ENCODE results near the gene DCTN2. TPM values are rescaled to one million over a fixed set of nuclear protein-coding genes. Genes with fewer than 3 reads are reported as not detected.
"Not testable (repeated sequence)": the region's sequence is repeated elsewhere in the genome, so short reads cannot be mapped to it uniquely, and the experiment has no call there.

The DCTN2 gene
- total RNA-seq, 1 donor from 2014 or later = 65.8 TPM

DNA sequence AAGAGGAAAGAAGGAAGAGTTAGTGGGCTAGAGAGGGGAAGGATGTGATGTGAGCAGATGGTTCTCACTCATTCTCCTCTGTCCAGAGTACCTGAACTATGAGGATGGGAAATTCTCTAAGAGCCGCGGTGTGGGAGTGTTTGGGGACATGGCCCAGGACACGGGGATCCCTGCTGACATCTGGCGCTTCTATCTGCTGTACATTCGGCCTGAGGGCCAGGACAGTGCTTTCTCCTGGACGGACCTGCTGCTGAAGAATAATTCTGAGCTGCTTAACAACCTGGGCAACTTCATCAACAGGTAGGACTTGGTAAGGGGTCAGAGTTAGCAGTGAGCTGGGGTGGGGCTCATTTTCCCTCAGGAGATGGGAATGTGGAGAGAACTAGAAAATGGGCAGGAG lies 34.3 kb downstream of the DCTN2 start:
- FAIRE-seq = no peak
- Histone ChIP-seq H3K36me3 (ENCODE audit: control insufficient read depth, insufficient read depth, low read length) (peaks cover 36% of the 10 kb centered on the region), H3K4me3 (ENCODE audit: low read depth, low read length) (no peak overlapping the region)

DNA sequence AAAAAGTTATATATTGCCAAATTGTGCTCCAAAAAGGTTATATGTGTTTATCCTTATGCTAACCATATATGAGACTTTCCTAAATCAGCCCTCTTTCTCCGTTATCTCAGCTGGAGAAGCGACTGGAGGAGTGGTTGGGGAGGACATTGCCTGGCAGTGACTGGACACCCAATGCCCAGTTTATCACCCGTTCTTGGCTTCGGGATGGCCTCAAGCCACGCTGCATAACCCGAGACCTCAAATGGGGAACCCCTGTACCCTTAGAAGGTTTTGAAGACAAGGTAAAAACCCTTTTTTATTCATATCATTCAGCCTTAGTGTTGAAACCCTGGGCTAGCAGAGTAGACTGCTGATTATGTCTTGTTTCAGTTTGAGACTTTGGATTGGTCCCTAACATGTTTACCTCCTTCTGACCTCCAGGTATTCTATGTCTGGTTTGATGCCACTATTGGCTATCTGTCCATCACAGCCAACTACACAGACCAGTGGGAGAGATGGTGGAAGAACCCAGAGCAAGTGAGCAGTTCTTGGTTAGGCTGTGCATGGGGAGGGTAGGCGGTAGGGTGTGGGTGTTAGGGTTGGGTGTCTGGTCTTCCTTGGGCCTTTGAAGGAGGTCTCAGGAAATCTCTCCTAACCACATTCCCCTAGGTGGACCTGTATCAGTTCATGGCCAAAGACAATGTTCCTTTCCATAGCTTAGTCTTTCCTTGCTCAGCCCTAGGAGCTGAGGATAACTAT lies 35.2 kb downstream of the DCTN2 start:
- Histone ChIP-seq H3K4me3 (ENCODE audit: low read depth, low read length) (no peak overlapping the region), H3K36me3 (ENCODE audit: control insufficient read depth, insufficient read depth, low read length) (peaks cover 32% of the 10 kb centered on the region), H3K27me3 (ENCODE audit: control insufficient read depth, insufficient read depth, low read length) (no peaks in the 10 kb centered on the region)
- TF ChIP-seq, protein P1, sequence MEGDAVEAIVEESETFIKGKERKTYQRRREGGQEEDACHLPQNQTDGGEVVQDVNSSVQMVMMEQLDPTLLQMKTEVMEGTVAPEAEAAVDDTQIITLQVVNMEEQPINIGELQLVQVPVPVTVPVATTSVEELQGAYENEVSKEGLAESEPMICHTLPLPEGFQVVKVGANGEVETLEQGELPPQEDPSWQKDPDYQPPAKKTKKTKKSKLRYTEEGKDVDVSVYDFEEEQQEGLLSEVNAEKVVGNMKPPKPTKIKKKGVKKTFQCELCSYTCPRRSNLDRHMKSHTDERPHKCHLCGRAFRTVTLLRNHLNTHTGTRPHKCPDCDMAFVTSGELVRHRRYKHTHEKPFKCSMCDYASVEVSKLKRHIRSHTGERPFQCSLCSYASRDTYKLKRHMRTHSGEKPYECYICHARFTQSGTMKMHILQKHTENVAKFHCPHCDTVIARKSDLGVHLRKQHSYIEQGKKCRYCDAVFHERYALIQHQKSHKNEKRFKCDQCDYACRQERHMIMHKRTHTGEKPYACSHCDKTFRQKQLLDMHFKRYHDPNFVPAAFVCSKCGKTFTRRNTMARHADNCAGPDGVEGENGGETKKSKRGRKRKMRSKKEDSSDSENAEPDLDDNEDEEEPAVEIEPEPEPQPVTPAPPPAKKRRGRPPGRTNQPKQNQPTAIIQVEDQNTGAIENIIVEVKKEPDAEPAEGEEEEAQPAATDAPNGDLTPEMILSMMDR (IDR thresholded peaks at IDR 0.05; ENCODE audit: insufficient read depth, low read length, severe bottlenecking) = no peak
- FAIRE-seq = no peak
- DNase-seq (ENCODE audit: low read depth) = no peak

More for the DNA sequence above, 34.3 kb downstream of the DCTN2 start:
- DNase-seq (ENCODE audit: low read depth) = no peak
- H3K27me3 ChIP-seq (ENCODE audit: control insufficient read depth, insufficient read depth, low read length) = no peaks in the 10 kb centered on the region
- TF ChIP-seq, protein P1 (IDR thresholded peaks at IDR 0.05; ENCODE audit: insufficient read depth, low read length, severe bottlenecking) = no peak

DNA sequence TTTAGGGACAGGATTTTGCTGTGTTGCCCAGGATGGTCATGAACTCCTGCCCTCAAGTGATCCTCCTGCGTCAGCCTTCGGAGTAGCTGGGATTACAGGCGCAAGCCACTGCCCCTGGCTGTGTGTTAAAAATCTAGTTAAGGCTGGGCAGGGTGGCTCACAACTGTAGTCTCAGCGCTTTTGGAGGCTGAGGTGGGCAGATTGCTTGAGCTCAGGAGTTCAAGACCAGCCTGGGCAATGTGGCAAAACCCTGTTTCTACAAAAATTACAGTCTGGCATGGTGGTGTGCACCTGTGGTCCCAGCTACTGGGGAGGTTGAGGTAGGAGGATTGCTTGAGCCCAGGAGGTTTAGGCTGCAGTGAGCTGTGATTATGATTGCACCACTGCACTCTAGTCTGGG lies 35.8 kb downstream of the DCTN2 start:
- Histone ChIP-seq H3K27me3 (ENCODE audit: control insufficient read depth, insufficient read depth, low read length) (no peaks in the 10 kb centered on the region), H3K36me3 (ENCODE audit: control insufficient read depth, insufficient read depth, low read length) (peaks cover 26% of the 10 kb centered on the region), H3K4me3 (ENCODE audit: low read depth, low read length) (no peak overlapping the region)
- DNase-seq (ENCODE audit: low read depth) (no peak), FAIRE-seq (no peak)
- TF ChIP-seq, protein P1 (IDR thresholded peaks at IDR 0.05; ENCODE audit: insufficient read depth, low read length, severe bottlenecking) = no peak

DNA sequence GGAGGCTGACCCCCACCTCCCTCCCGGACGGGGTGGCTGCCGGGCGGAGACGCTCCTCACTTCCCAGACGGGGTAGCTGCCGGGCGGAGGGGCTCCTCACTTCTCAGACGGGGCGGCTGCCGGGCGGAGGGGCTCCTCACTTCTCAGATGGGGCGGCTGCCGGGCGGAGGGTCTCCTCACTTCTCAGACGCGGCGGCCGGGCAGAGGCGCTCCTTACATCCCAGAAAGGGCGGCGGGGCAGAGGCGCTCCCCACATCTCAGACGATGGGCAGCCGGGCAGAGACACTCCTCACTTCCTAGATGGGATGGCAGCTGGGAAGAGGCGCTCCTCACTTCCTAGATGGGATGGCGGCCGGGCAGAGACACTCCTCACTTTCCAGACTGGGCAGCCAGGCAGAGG lies 39.2 kb downstream of the DCTN2 start:
- H3K27me3 ChIP-seq (ENCODE audit: control insufficient read depth, insufficient read depth, low read length); DNase-seq (ENCODE audit: low read depth); H3K4me3 ChIP-seq (ENCODE audit: low read depth, low read length); FAIRE-seq: not testable (repeated sequence)
- peaks cover 32% of the 10 kb centered on the region for H3K36me3 ChIP-seq (ENCODE audit: control insufficient read depth, insufficient read depth, low read length)

DNA sequence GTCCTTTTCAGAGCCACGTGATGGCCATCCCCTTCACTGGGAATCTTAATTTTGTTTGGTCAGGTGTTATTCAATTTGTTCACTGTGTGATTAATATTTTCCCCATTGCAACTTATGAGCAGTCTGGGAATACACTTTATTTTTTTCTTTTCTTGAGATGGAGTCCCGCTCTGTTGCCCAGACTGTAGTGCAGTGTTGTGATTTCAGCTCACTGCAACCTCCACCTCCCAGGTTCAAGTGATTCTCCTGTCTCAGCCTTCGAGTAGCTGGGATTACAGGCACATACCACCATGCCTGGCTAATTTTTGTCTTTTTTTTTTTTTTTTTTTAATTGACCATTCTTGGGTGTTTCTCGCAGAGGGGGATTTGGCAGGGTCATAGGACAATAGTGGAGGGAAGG lies 40.5 kb downstream of the DCTN2 start:
- not testable (repeated sequence) for H3K4me3 ChIP-seq (ENCODE audit: low read depth, low read length); DNase-seq (ENCODE audit: low read depth); H3K27me3 ChIP-seq (ENCODE audit: control insufficient read depth, insufficient read depth, low read length); FAIRE-seq
- peaks cover 28% of the 10 kb centered on the region for H3K36me3 ChIP-seq (ENCODE audit: control insufficient read depth, insufficient read depth, low read length)

DNA sequence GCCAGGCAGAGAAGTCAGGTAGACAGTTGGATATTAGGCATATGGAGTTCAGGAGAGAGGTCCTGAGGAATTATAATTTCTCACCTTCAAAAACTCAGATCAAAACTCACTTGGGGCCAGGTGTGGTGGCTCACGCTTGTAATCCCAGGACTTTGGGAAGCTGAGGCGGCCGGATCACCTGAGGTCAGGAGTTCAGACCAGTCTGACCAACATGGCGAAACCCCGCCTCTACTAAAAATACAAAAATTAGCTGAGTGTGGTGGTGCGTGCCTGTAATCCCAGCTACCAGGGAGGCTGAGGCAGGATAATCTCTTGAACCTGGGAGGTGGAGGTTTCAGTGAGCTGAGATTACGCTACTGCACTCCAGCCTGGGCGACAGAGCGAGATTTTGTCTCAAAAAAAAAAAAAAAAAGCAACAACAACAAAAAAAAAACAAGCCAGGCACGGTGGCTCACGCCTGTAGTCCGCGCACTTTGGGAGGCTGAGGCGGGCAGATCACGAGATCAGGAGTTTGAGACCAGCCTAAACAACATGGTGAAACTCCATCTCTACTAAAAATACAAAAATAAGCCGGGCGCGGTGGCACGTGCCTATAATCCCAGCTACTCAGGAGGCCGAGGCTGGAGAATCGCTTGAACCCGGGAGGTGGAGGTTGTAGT lies 44.6 kb downstream of the DCTN2 start:
- H3K27me3 ChIP-seq (ENCODE audit: control insufficient read depth, insufficient read depth, low read length); FAIRE-seq; H3K4me3 ChIP-seq (ENCODE audit: low read depth, low read length); DNase-seq (ENCODE audit: low read depth): not testable (repeated sequence)
- peaks cover 43% of the 10 kb centered on the region for H3K36me3 ChIP-seq (ENCODE audit: control insufficient read depth, insufficient read depth, low read length)

DNA sequence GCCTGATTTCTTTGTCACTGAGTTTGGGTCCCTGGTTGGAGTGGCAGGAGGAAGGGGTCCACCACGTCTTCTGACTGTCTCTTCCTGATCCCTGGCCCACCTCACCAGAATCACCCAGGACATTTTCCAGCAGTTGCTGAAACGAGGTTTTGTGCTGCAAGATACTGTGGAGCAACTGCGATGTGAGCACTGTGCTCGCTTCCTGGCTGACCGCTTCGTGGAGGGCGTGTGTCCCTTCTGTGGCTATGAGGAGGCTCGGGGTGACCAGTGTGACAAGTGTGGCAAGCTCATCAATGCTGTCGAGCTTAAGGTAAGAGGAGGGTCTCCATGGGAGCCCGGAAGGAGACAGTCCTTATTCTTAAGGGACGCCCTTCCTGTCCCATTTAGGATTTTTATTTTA lies 46.8 kb downstream of the DCTN2 start:
- FAIRE-seq = no peak
- Histone ChIP-seq H3K36me3 (ENCODE audit: control insufficient read depth, insufficient read depth, low read length) (peaks cover 41% of the 10 kb centered on the region), H3K4me3 (ENCODE audit: low read depth, low read length) (no peak overlapping the region)

More for the DNA sequence above, 46.8 kb downstream of the DCTN2 start:
- DNase-seq (ENCODE audit: low read depth) = no peak
- no peaks in the 10 kb centered on the region for H3K27me3 ChIP-seq (ENCODE audit: control insufficient read depth, insufficient read depth, low read length)
- TF ChIP-seq, protein P1 (IDR thresholded peaks at IDR 0.05; ENCODE audit: insufficient read depth, low read length, severe bottlenecking) = no peak

All from bronchial epithelial cell (primary cell).